HepG2 (cell line): Measurements from ENCODE around the gene FSD2. TPM values are rescaled to one million over a fixed set of nuclear protein-coding genes. Genes with fewer than 3 reads are reported as not detected.

Experiments used
- ATAC-seq: fragments of 200-7000 bp; cut with Tn5 transposase; 3 replicates; pipeline ENCODE4 v1.9.1; 2020; ENCODE audit warnings: mild to moderate bottlenecking, moderate library complexity
- BruUV-seq: library from RNA; stranded (reverse); fragments of 400-500 nt; replicated peaks from 2 replicates; lab custom pipeline; 2021; lab: Mats Ljungman, UMichigan
- CTCF ChIA-PET: fragments of 300-600 bp; formaldehyde crosslinking; extraction: SDS; loops from one replicate; lab custom pipeline; 2021; ENCODE audit warnings: low total read pairs, inconsistent platforms, low intra/inter-chr PET ratio; lab: Yijun Ruan, JAX
- POLR2A ChIA-PET: fragments of 350-600 bp; sonication (Branson Sonifier 250); formaldehyde crosslinking; loops from one replicate; lab custom pipeline; 2020; ENCODE audit warnings: antibody characterized with exemption, inconsistent platforms; lab: Yijun Ruan, JAX
- DNase-seq: peaks from one replicate; pipeline ENCODE4 v3.0.0-alpha.2; 2015; ENCODE audit warnings: low spot score
- FAIRE-seq: peaks from 3 replicates; lab custom pipeline; 2011; peaks lifted over from hg19 to GRCh38; lab: Jason Lieb, UNC
- H2AFZ ChIP-seq: one replicate; pipeline ENCODE4 v1.6.1; 2011; ENCODE audit warnings: low read length, inconsistent platforms
- H3K27ac ChIP-seq: fragments of 300-600 bp; 3 replicates; pipeline ENCODE4 v1.8.0; 2011; ENCODE audit warnings: mixed run types, mild to moderate bottlenecking, mixed read lengths, low read length, inconsistent platforms; ENCODE audit not compliant: insufficient read depth; ENCODE audit errors: extremely low read length
- H3K27me3 ChIP-seq, 2 experiments: fragments of 200-600 bp in 1 of 2; 2 replicates in 1 of 2; 3 replicates in 1 of 2; pipeline versions ENCODE4 v1.6.0 to v1.8.0; 2011; ENCODE audit warnings: low read length in 2 of 2, mild to moderate bottlenecking in 2 of 2, moderate library complexity in 2 of 2, inconsistent platforms in 1 of 2; ENCODE audit not compliant: insufficient read depth in 2 of 2, control insufficient read depth in 1 of 2
- H3K36me3 ChIP-seq, 2 experiments: fragments of 200-600 bp in 1 of 2; replicated peaks in 1 of 2; 2 replicates in 1 of 2; 3 replicates in 1 of 2; pipeline versions ENCODE4 v1.5.1 to v1.8.0; 2011; ENCODE audit warnings: low read length in 2 of 2, inconsistent platforms in 1 of 2; ENCODE audit not compliant: insufficient read depth in 2 of 2, control insufficient read depth in 1 of 2
- H3K4me1 ChIP-seq: 2 replicates; pipeline ENCODE4 v1.5.1; 2012; ENCODE audit warnings: low read length, inconsistent platforms; ENCODE audit not compliant: insufficient read depth
- H3K4me2 ChIP-seq: 2 replicates; pipeline ENCODE4 v1.6.0; 2011; ENCODE audit warnings: low read depth, low read length, inconsistent platforms
- H3K4me3 ChIP-seq, 3 experiments: fragments of 200-600 bp in 1 of 3; sonication (generic), shearing (Covaris generic) in 1 of 3; replicated peaks in 1 of 3; 2 replicates each; pipeline ENCODE4 v1.5.1; 2011 to 2016; ENCODE audit warnings: low read length in 3 of 3, inconsistent platforms in 2 of 3, low read depth in 2 of 3, mild to moderate bottlenecking in 2 of 3, control low read depth in 1 of 3, mixed read lengths in 1 of 3; ENCODE audit not compliant: insufficient read depth in 1 of 3
- H3K79me2 ChIP-seq: one replicate; pipeline ENCODE4 v1.6.1; 2011; ENCODE audit warnings: low read length, inconsistent platforms; ENCODE audit not compliant: insufficient read depth
- H3K9ac ChIP-seq: 2 replicates; pipeline ENCODE4 v1.6.0; 2011; ENCODE audit warnings: mild to moderate bottlenecking, low read depth, low read length, inconsistent platforms; ENCODE audit not compliant: insufficient read depth
- H3K9me3 ChIP-seq: 2 replicates; pipeline ENCODE4 v1.5.1; 2012; ENCODE audit warnings: mild to moderate bottlenecking, low read length
- H4K20me1 ChIP-seq: 2 replicates; pipeline ENCODE4 v1.6.0; 2011; ENCODE audit warnings: inconsistent platforms, mild to moderate bottlenecking, low read length, moderate library complexity; ENCODE audit not compliant: insufficient read depth
- CEBPZ ChIP-seq: IDR thresholded peaks from 2 replicates; pipeline ENCODE4 v1.6.1; 2012; ENCODE audit warnings: low read length, improper control_type of control experiment
- DNMT1 ChIP-seq: sonication (generic); formaldehyde crosslinking; IDR thresholded peaks from 2 replicates; pipeline ENCODE4 v1.5.1; 2020; ENCODE audit warnings: mild to moderate bottlenecking, missing genetic modification reagents
- EZH2 ChIP-seq: conservative IDR thresholded peaks from 2 replicates; pipeline ENCODE4 v1.6.1; 2012; ENCODE audit warnings: mild to moderate bottlenecking, low read depth, low read length, moderate library complexity
- GATAD1 ChIP-seq: IDR thresholded peaks from 2 replicates; pipeline ENCODE4 v1.6.1; 2016; ENCODE audit warnings: missing genetic modification reagents, missing compliant biosample characterization
- GPN1 ChIP-seq: sonication (generic); formaldehyde crosslinking; IDR thresholded peaks from 2 replicates; pipeline ENCODE4 v1.5.1; 2020; ENCODE audit warnings: missing genetic modification reagents, borderline replicate concordance
- KLF9 ChIP-seq: IDR thresholded peaks from 2 replicates; pipeline ENCODE4 v1.6.1; 2016; ENCODE audit warnings: low read depth
- MED8 ChIP-seq: sonication (generic); formaldehyde crosslinking; IDR thresholded peaks from 2 replicates; pipeline ENCODE4 v1.8.1; 2023; ENCODE audit warnings: mild to moderate bottlenecking, missing genetic modification reagents; ENCODE audit not compliant: insufficient replicate concordance
- MZF1 ChIP-seq: sonication (generic); formaldehyde crosslinking; IDR thresholded peaks from 2 replicates; pipeline ENCODE4 v1.8.1; 2023; ENCODE audit warnings: mild to moderate bottlenecking, missing genetic modification reagents, borderline replicate concordance
- PBX3 ChIP-seq: sonication (generic); formaldehyde crosslinking; IDR thresholded peaks from 2 replicates; pipeline ENCODE4 v1.8.1; 2023; ENCODE audit warnings: missing genetic modification reagents, inconsistent platforms, borderline replicate concordance
- PRMT3 ChIP-seq: sonication (generic); formaldehyde crosslinking; IDR thresholded peaks from 2 replicates; pipeline ENCODE4 v1.8.1; 2022; ENCODE audit warnings: low read depth, mild to moderate bottlenecking, moderate library complexity, missing genetic modification reagents, borderline replicate concordance
- TBP ChIP-seq: sonication (generic); formaldehyde crosslinking; IDR thresholded peaks from 2 replicates; pipeline ENCODE4 v1.5.0; 2020; ENCODE audit warnings: missing genetic modification reagents
- U2AF1 ChIP-seq: fragments of 200-400 bp; formaldehyde crosslinking; optimal IDR thresholded peaks from 2 replicates; pipeline ENCODE3; 2017; ENCODE audit warnings: mild to moderate bottlenecking, low read depth, low read length
- ZBTB25 ChIP-seq: IDR thresholded peaks from 2 replicates; pipeline ENCODE4 v1.6.1; 2018; ENCODE audit warnings: missing genetic modification reagents
- ZNF557 ChIP-seq: sonication (generic); formaldehyde crosslinking; IDR thresholded peaks from 2 replicates; pipeline ENCODE4 v1.4.0; 2020; ENCODE audit warnings: missing genetic modification reagents
- ZNF766 ChIP-seq: sonication (generic); formaldehyde crosslinking; IDR thresholded peaks from 2 replicates; pipeline ENCODE4 v1.5.0; 2020; ENCODE audit warnings: missing genetic modification reagents, borderline replicate concordance
- WGBS: methylation state at CpG from one replicate; pipeline ENCODE4 v1.1.6; 2017; ENCODE audit warnings: low lambda C conversion rate; 5-methylcytosine and 5-hydroxymethylcytosine counted together
- in situ Hi-C: cut with HindIII; loops from 2 replicates; pipeline ENCODE4 v1.10.0; 2017; ENCODE audit warnings: low pct_unique_long_range_greater_than_20kb; ENCODE audit not compliant: extremely low pct_ligation_motif_present
- intact Hi-C: fragments of 100-400 bp; cut with micrococcal nuclease; formaldehyde crosslinking; loops from one replicate; pipeline ENCODE4 v1.10.0; 2022; ENCODE audit not compliant: unreplicated experiment
- polyA plus RNA-seq, 8 experiments: library from polyadenylated mRNA; depleted of rRNA in 3 of 8; stranded (reverse) in 7 of 8; unstranded in 1 of 8; fragments of >200 nt; fragmentation: Illumina TruSeq in 4 of 8; extraction: Trizol in 4 of 8; gene quantifications; 2 replicates each; pipeline versions ENCODE4 v1.2.1 to v1.2.3, GENCODE V29; 2011 to 2016; ENCODE audit warnings: low read depth in 4 of 8, missing spikeins in 1 of 8, mixed read lengths in 1 of 8; ENCODE audit not compliant: insufficient read depth in 1 of 8
- total RNA-seq, 5 experiments: library from RNA; depleted of rRNA; stranded (reverse); fragments of >200 nt; fragmentation: Illumina TruSeq; extraction: Trizol; gene quantifications; 2 replicates each; pipeline ENCODE4 v1.2.3, GENCODE V29; 2016; ENCODE audit warnings: low read depth in 1 of 5

FSD2 gene
- total and polyA plus RNA-seq, 2 of the 13 experiments (the other 11 are each of a cell fraction or from before 2014, with no cell fraction given): not detected

- Histone ChIP-seq H3K4me2 (no peak overlapping the region), H2AFZ (no peak overlapping the region), H3K79me2 (no peaks in the 10 kb centered on the region)
- no peak for ATAC-seq
- ChIA-PET CTCF (no interaction called here), POLR2A (no interaction called here)
- BruUV-seq: no TSS peak
- TF ChIP-seq GATAD1: no peak
- TF ChIP-seq MZF1 (CRISPR knock-in tag): no peak
- TF ChIP-seq ZNF557 (CRISPR knock-in tag): no peak
- TF ChIP-seq U2AF1: no peak
- no peak for TF ChIP-seq GPN1
- no peak for TF ChIP-seq TBP
- no peak for TF ChIP-seq ZNF766 (CRISPR knock-in tag)
- TF ChIP-seq KLF9 (CRISPR knock-in tag): no peak
- TF ChIP-seq EZH2: no peak
- TF ChIP-seq, all 625 proteins: peak for 0
- DNase-seq (no peak), FAIRE-seq (no peak)
- no peak overlapping the region for H3K9ac ChIP-seq
- intact Hi-C loops (no loop called here), in situ Hi-C loops (no loop called here)
- H3K9me3 ChIP-seq: no peaks in the 10 kb centered on the region
- H4K20me1 ChIP-seq: no peaks in the 10 kb centered on the region
- H3K27ac ChIP-seq: no peak overlapping the region
- no peaks in the 10 kb centered on the region for H3K27me3 ChIP-seq
- H3K4me3 ChIP-seq: no peak overlapping the region
- no peaks in the 10 kb centered on the region for H3K4me1 ChIP-seq
- peaks cover 9 to 41% of the 10 kb centered on the region in 2 experiments; a peak in 4 of 5 replicates for H3K36me3 ChIP-seq
These were observed 14.3 kb upstream of the FSD2 start for GRCh38 chr15:82820128-82820527.

- Histone ChIP-seq H4K20me1 (peaks cover 3% of the 10 kb centered on the region; the same call in 1 of the 2 replicates), H3K79me2 (peaks cover 27% of the 10 kb centered on the region), H2AFZ (no peak overlapping the region), H3K9me3 (no peaks in the 10 kb centered on the region), H3K27ac (no peak overlapping the region), H3K36me3 (peaks cover 7 to 31% of the 10 kb centered on the region in 2 experiments; a peak in 4 of 5 replicates), H3K27me3 (no peaks in the 10 kb centered on the region; a peak in 1 of 5 replicates), H3K4me3 (no peak overlapping the region), H3K4me2 (no peak overlapping the region), H3K4me1 (peaks cover 17% of the 10 kb centered on the region; the same call in 1 of the 2 replicates), H3K9ac (no peak overlapping the region)
- FAIRE-seq (no peak), ATAC-seq (no peak), DNase-seq (no peak)
- ChIA-PET POLR2A (no interaction called here), CTCF (no interaction called here)
- no TSS peak for BruUV-seq
- 100% methylated on average over 4 of the region's 4 CpGs for WGBS
- intact Hi-C loops (no loop called here), in situ Hi-C loops (no loop called here)
- TF ChIP-seq PRMT3 (no peak), MED8 (no peak), CEBPZ (no peak), ZBTB25 (CRISPR knock-in tag) (no peak), PBX3 (CRISPR knock-in tag) (no peak), DNMT1 (CRISPR knock-in tag) (no peak)
These were observed 7.1 kb upstream of the FSD2 start for GRCh38 chr15:82812994-82813393.
